Measurements from ENCODE around the gene DNAJB13.

DNA sequence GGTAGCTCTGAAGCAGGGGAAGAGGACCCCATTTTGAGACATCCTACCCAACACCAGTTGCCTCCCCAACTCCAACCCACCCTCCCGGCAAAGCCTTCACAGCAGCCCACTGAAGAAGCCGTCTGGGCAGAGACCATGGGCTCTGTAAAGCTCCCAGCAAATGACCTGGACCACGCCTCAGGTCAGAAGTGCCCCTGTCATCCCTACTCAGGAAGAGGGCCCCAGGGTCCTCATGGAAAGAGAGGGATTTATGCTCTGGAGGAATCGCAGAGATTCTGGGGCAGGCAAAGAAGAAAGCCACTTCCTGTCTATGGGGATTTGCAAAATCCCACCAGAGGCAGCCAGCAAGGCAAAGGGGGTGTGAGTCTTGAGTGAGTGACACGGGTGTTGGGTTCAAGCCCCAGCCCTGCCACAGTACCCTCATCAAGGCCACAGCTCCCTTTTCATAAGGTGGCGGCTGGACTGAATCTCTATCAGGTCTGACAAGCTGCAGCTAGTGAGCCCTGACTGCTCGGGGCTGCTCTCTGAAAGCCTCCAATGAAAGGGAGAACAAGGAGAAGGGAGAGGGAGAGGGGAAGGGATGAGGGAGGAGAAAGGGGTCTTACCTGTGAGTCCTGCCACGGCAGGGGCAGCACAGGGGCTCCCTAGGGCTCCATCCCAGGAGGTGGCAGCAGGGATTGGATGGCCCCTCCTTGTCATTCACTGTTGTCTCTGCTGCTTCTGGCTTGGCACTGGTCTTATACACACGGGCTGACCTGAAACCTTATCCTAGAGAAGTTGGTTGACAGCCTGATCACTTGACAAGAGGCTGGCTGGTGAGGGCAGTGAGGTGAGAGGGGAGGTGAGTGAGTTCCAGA, 57.8 kb downstream of the DNAJB13 start, which contains the start of gene UCP3:
- TF ChIP-seq, protein P1, sequence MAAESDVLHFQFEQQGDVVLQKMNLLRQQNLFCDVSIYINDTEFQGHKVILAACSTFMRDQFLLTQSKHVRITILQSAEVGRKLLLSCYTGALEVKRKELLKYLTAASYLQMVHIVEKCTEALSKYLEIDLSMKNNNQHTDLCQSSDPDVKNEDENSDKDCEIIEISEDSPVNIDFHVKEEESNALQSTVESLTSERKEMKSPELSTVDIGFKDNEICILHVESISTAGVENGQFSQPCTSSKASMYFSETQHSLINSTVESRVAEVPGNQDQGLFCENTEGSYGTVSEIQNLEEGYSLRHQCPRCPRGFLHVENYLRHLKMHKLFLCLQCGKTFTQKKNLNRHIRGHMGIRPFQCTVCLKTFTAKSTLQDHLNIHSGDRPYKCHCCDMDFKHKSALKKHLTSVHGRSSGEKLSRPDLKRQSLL (tag by site-specific recombination; IDR thresholded peaks at IDR 0.05) = no peak
- no peak for TF ChIP-seq ZNF335 (tag by site-specific recombination; conservative IDR thresholded peaks at IDR 0.05)
- TF ChIP-seq, protein P2, sequence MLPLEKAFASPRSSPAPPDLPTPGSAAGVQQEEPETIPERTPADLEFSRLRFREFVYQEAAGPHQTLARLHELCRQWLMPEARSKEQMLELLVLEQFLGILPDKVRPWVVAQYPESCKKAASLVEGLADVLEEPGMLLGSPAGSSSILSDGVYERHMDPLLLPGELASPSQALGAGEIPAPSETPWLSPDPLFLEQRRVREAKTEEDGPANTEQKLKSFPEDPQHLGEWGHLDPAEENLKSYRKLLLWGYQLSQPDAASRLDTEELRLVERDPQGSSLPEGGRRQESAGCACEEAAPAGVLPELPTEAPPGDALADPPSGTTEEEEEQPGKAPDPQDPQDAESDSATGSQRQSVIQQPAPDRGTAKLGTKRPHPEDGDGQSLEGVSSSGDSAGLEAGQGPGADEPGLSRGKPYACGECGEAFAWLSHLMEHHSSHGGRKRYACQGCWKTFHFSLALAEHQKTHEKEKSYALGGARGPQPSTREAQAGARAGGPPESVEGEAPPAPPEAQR (tag by site-specific recombination; IDR thresholded peaks at IDR 0.05) = no peak
- TF ChIP-seq, protein P3, sequence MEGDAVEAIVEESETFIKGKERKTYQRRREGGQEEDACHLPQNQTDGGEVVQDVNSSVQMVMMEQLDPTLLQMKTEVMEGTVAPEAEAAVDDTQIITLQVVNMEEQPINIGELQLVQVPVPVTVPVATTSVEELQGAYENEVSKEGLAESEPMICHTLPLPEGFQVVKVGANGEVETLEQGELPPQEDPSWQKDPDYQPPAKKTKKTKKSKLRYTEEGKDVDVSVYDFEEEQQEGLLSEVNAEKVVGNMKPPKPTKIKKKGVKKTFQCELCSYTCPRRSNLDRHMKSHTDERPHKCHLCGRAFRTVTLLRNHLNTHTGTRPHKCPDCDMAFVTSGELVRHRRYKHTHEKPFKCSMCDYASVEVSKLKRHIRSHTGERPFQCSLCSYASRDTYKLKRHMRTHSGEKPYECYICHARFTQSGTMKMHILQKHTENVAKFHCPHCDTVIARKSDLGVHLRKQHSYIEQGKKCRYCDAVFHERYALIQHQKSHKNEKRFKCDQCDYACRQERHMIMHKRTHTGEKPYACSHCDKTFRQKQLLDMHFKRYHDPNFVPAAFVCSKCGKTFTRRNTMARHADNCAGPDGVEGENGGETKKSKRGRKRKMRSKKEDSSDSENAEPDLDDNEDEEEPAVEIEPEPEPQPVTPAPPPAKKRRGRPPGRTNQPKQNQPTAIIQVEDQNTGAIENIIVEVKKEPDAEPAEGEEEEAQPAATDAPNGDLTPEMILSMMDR (tag by site-specific recombination; IDR thresholded peaks at IDR 0.05) = no peak
- TF ChIP-seq, protein P4, sequence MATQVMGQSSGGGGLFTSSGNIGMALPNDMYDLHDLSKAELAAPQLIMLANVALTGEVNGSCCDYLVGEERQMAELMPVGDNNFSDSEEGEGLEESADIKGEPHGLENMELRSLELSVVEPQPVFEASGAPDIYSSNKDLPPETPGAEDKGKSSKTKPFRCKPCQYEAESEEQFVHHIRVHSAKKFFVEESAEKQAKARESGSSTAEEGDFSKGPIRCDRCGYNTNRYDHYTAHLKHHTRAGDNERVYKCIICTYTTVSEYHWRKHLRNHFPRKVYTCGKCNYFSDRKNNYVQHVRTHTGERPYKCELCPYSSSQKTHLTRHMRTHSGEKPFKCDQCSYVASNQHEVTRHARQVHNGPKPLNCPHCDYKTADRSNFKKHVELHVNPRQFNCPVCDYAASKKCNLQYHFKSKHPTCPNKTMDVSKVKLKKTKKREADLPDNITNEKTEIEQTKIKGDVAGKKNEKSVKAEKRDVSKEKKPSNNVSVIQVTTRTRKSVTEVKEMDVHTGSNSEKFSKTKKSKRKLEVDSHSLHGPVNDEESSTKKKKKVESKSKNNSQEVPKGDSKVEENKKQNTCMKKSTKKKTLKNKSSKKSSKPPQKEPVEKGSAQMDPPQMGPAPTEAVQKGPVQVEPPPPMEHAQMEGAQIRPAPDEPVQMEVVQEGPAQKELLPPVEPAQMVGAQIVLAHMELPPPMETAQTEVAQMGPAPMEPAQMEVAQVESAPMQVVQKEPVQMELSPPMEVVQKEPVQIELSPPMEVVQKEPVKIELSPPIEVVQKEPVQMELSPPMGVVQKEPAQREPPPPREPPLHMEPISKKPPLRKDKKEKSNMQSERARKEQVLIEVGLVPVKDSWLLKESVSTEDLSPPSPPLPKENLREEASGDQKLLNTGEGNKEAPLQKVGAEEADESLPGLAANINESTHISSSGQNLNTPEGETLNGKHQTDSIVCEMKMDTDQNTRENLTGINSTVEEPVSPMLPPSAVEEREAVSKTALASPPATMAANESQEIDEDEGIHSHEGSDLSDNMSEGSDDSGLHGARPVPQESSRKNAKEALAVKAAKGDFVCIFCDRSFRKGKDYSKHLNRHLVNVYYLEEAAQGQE (tag by site-specific recombination; IDR thresholded peaks at IDR 0.05) = no peak

All from HEK293 (cell line).